ENCODE results near the gene ENTPD6.

Gene ENTPD6

DNA sequence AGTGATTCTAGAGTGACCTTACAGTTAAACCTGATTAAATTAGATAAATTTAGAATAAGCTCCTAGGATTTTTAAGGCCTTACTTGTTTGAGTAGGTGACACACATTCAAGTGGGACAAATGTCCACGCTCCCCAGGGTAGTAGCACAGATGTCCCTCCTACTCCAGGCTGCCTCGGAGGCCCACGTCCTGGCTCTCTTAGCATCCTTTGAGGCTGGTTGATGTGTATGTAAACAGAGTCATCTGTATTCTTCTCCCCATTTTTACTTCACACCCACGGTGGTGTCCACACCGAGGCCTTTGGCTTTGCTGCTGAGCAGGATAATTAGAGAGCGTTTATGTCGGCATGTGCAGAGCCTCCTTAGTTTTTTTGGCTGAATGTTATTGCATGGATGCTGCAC lies 15.8 kb downstream of the ENTPD6 start:
- no peak for DNase-seq

DNA sequence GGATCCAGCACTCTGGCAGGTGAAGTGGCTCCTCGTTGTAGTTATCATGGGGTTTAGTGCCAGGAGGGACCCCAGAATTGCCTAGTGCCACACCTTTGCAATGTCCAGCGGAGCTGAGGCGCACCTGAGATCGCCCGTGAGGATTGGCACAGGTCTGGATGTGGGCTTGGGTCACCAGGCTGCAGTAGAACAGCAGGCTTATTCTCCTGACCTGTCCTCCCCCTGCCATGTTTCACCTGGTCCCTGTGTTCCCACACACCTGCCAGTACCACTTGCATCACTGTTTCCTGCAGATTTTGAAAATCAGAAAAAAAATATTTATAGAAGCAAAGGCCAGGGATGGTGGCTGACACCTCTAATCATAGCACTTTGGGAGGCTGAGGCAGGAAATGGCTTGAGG lies 16.7 kb downstream of the ENTPD6 start:
- DNase-seq, result no peak

GRCh38 chr20:25213566-25214425 lies 18.3 kb downstream of the ENTPD6 start:
- no peak for DNase-seq

GRCh38 chr20:25214426-25214790 lies 18.9 kb downstream of the ENTPD6 start:
- DNase-seq, result no peak

DNA sequence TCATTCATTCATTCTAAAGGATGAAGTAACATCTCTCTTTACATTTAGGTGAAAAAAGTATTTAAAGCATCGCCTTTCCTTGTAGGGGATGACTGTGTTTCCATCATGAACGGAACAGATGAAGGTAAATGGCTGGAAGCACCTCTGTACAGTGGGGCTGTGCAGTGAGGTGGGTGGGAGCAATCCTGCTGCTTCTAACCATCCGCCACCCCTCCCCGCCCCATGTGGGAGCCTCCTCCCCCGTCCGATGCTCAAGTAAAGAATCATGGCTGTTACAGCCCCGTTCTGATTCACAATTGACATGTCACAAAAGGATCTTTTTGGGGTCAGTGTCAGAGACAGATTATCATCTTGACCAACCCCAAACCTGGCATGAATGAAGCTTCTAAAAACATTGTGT lies 19.3 kb downstream of the ENTPD6 start:
- no peak for DNase-seq

DNA sequence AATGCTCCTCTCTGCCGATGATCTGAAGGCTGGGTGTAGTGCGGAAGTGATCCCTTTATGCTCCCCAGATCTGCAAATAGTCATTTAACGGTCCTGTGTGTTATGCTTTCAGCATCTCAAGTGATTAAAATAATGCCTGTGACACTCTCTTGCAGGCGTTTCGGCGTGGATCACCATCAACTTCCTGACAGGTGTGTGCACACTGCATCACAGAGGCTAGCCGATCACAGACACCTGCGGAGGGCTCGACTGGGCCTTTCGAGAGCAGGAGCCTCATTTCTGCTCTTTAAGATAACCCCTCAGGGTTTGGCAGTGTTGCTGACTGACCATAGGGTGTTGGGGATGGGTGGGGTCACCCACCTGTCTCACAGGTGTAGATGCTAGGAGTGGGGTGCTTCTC lies 20.0 kb downstream of the ENTPD6 start:
- no peak for DNase-seq

DNA sequence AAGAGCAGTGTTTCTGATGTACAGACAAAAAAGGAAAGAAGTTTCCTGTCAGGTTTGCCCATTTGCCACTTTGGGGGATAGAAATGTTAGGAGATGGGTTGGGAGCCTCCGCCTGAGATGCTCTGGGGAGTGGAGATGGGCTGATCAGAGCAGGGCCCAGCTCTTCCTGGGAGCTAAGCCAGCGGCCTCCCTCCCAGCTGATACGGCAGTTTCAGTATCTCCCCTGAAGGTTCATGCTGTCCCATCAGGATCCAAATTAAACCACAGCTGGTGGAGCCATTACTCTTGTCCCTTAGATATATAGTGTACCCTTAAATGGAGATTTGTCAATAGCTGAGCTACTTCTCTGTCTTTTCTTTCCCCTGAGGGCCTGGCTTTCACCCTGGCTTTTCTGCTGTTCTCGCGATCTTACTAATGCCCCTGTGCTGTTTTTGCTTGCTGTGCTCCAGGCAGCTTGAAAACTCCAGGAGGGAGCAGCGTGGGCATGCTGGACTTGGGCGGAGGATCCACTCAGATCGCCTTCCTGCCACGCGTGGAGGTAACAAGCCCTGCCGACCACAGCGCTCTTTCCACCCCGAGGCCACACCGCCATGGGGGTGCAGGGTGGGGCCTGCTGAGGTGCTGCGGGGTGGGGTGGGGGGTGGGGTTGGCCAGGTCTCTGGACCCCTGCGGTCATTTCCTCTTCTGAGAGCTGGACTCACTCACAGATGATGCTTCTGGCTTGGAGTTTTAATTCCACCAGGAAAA lies 20.9 kb downstream of the ENTPD6 start:
- no peak for DNase-seq

GRCh38 chr20:25217161-25218108 lies 21.9 kb downstream of the ENTPD6 start:
- DNase-seq, result no peak

DNA sequence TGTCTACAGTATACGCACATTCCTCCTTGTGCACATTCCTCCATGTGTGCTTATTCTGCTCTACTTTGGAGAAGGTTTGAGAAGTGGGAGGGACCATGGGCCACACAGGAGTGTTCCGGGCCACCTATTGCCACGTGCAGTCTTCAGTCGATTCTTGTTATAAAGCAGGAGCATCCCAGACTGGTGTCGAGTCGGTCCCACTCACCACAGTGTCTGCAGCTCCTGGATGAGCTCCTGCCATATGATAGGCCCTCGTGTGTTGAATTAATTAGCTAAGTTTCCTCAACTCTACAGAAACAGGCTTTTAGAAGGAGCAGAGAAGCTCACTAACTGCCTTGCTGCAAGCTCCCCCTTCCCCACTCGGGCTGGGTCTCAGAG lies 22.6 kb downstream of the ENTPD6 start:
- DNase-seq, result no peak

DNA sequence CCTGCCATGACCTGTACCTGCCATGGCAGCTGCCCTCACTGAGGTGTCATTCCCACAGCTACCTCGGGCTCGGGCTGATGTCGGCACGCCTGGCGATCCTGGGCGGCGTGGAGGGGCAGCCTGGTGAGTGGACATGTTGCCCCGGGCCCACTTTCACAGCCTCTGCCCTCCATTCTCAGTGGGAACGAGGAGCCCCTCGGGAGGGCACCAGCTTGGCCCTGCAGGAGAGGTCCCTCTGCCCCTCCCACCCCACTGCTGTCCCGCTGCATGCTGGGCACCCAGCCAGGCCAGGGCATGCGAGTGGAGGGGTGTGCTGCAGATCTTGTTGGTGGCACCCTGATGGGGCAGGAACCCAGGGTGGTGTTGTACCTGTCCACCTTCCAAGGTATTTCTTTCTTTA lies 23.0 kb downstream of the ENTPD6 start:
- DNase-seq, result no peak

GRCh38 chr20:25219365-25219764 lies 23.9 kb downstream of the ENTPD6 start:
- no peak for DNase-seq

DNA sequence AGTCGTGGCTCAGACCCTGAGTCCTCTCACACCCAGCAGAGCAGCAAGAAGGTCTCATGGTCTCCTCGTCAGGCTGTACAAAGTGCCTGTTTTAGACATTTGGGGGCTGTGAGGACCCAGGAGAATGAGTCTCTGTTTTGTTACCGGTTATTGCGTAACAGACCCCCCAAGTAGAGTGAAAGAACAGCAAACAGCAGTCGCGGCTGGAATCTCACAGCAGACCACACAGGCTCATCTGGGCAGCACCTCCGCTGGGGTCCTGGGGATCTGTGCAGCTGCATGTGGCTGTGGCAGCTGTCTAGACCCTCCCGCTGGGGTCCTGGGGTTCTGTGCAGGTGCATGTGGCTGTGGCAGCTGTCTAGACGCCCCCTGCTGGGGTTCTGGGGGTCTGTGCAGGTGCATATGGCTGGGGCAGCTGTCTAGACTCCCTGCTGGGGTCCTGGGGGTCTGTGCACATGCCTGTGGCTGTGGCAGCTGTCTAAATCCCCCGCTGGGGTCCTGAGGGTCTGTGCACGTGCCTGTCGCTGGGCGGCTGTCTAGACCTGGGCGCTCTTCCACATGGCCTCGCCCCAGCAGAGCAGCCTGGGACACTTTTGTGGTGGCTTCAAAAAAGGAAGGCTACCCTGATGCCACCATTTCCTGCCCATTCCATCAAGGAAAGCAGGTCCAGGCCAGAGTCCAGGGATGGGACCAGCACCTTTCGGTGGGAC lies 24.7 kb downstream of the ENTPD6 start:
- DNase-seq, result no peak

- DNase-seq, result no peak
These were observed 25.5 kb downstream of the ENTPD6 start for GRCh38 chr20:25220810-25221591.

GRCh38 chr20:25221592-25222460 lies 26.3 kb downstream of the ENTPD6 start:
- DNase-seq, result no peak

- no peak for DNase-seq
These were observed 27.1 kb downstream of the ENTPD6 start for GRCh38 chr20:25222461-25223178.

DNA sequence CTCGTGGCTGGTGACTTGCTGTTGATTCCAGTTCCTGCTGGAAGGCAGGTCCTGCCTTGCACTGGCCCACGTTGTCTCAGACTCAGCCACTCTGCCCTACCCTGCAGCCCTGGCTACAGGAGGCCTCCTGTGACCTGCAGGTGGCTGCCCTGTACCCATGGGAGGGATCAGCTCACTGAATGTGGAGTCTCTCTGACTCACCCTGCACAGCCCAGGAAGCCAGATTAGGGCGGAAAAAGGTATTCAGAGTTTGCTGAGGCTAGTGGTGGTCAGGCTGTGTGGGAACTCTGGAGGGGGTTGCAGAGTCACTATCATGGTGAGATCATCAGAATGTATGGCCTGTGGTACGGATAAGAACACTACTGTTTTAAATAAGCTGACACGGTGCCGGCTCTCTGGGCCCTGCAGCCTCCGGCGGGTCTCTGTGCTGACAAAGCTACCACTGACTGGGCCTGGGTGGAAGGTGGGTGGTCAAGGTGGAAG lies 27.7 kb downstream of the ENTPD6 start:
- DNase-seq, result no peak

DNA sequence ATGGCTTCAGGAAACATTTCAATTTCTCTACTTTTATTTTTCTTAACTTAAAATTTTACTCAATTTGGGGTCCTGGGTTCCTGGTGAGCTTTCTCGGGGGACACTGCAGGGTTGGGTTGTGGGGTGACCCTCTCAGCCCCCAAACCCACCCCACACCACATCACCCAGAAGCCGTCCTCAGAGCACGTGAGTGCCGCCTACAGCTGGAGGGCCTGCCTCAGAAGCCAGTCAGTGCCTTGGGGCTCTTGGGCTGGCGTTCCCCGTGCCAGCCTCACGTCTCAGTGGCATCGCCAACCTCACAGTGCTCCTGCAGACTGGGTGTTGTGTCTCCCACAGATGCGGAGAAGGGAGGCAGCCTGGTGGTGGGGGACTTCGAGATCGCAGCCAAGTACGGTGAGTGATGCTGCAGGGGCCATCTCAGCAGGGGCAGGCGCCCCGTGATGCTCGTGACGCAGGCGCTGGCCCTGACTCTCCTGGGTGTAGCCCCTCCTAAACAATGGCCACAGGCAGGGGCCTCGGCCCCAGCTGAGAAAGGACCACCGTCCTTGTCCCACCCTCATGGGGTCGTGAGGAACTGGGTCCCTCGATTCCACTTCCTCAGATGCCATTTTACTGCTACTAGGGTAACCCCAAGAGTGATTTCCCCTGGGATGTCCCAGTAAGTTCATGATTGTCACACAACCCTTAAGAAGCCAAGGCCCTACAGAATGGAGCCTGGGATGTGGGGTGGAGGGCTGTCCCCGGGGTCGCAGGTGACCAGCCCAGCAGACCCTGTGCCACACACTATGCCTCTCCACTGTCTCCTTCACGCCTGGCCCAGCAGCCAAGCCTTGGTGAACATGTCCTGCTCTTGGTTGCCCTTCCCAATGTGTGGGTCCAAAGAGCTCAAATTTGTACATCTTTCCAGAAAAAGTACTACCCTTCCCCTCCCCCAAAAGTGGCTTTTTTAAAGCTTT lies 28.5 kb downstream of the ENTPD6 start:
- DNase-seq, result no peak

DNA sequence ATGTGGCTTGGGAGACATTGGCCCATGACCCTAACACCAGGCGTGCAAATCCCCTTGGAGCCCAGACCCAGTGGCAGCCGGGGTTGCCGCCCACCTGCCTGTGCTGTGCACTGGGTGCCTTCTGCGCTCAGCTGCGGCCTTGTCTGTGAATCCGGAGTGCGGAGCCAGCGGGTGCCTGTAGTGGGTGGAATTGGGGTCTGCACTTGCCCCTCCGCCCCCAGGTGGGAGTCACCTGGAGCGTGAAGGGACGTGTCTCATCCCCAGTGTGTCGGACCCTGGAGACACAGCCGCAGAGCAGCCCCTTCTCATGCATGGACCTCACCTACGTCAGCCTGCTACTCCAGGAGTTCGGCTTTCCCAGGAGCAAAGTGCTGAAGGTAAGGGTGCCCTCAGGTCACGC lies 29.4 kb downstream of the ENTPD6 start:
- DNase-seq, result no peak

Measured in AML-193 (cell line).